GM23338 (cell line): Measurements from ENCODE around the gene PACSIN1.

Experiments
- CREB1 ChIP-seq: fragments of 250-450 bp; sonication (Bioruptor Pico); IDR thresholded peaks from 2 replicates; pipeline ENCODE4 v1.5.0; 2020; ENCODE audit warnings: low read depth, mild to moderate bottlenecking, moderate library complexity
- CTCF ChIP-seq, 2 experiments: fragments of 200-600 bp in 1 of 2; sonication (generic) in 1 of 2; conservative IDR thresholded peaks; 2 replicates each; pipeline versions ENCODE4 v1.5.1 to v1.6.1; 2016 to 2017; ENCODE audit warnings: antibody characterized with exemption in 2 of 2, low read depth in 2 of 2, mild to moderate bottlenecking in 2 of 2, moderate library complexity in 1 of 2
- EZH2 ChIP-seq: fragments of 200-600 bp; sonication (generic); IDR thresholded peaks from one replicate; pipeline ENCODE4 v1.8.0; 2017; ENCODE audit warnings: antibody characterized with exemption, mild to moderate bottlenecking, low read depth; ENCODE audit not compliant: unreplicated experiment
- EZH2phosphoT487 ChIP-seq: fragments of 200-600 bp; sonication (generic); IDR thresholded peaks from one replicate; pipeline ENCODE4 v1.8.1; 2018; ENCODE audit warnings: antibody characterized with exemption; ENCODE audit not compliant: unreplicated experiment
- JUNB ChIP-seq: IDR thresholded peaks from one replicate; pipeline ENCODE4 v1.6.1; 2016; ENCODE audit warnings: antibody characterized with exemption; ENCODE audit not compliant: unreplicated experiment
- POLR2AphosphoS5 ChIP-seq: IDR thresholded peaks from 2 replicates; pipeline ENCODE4 v1.6.1; 2016; ENCODE audit warnings: antibody characterized with exemption, low read depth
- REST ChIP-seq: IDR thresholded peaks from one replicate; pipeline ENCODE4 v1.6.1; 2018; ENCODE audit warnings: antibody characterized with exemption; ENCODE audit not compliant: unreplicated experiment
- STAT1 ChIP-seq: IDR thresholded peaks from one replicate; pipeline ENCODE4 v1.6.1; 2016; ENCODE audit warnings: antibody characterized with exemption; ENCODE audit not compliant: unreplicated experiment
- ZNF331 ChIP-seq: fragments of 250-450 bp; sonication (Bioruptor Pico); IDR thresholded peaks from 2 replicates; pipeline ENCODE4 v1.5.0; 2020; ENCODE audit warnings: low read depth, mild to moderate bottlenecking, moderate library complexity
- ZNF462 ChIP-seq: fragments of 250-450 bp; sonication (Bioruptor Pico); IDR thresholded peaks from 2 replicates; pipeline ENCODE4 v1.5.0; 2020; ENCODE audit warnings: mild to moderate bottlenecking, moderate library complexity

- TF ChIP-seq EZH2 (no peak), EZH2phosphoT487 (no peak), CTCF (conservative IDR thresholded peaks at IDR 0.05; ENCODE audit: low read depth in 2 of 2) (no peak), REST (no peak), ZNF331 (CRISPR knock-in tag) (no peak), JUNB (no peak), STAT1 (no peak), ZNF462 (no peak), POLR2AphosphoS5 (no peak), CREB1 (no peak)
Measured at GRCh38 chr6:34526241-34526972, 60.5 kb downstream of the PACSIN1 start.
